Gastrocnemius medialis (tissue), 4 donors: ENCODE data around the gene CERK.

Experiments
- POLR2A ChIP-seq, 2 donors: fragments of 450-650 bp; IDR thresholded peaks; one replicate each; pipeline ENCODE4 v1.6.1; 2017; ENCODE audit warnings: antibody characterized with exemption in 2 of 2, mild to moderate bottlenecking in 2 of 2, moderate library complexity in 2 of 2
- TF ChIP-seq, protein P1 (sequence below), 5 experiments: fragments of 450-650 bp in 3 of 5; fragments of 200-600 bp in 2 of 5; sonication (generic) in 2 of 5; IDR thresholded peaks in 4 of 5; conservative IDR thresholded peaks in 1 of 5; 1 replicate in 4 of 5; 2 replicates in 1 of 5; pipeline ENCODE4 v1.5.1; 2016 to 2019; ENCODE audit warnings: antibody characterized with exemption in 5 of 5, mild to moderate bottlenecking in 3 of 5, moderate library complexity in 3 of 5

DNA sequence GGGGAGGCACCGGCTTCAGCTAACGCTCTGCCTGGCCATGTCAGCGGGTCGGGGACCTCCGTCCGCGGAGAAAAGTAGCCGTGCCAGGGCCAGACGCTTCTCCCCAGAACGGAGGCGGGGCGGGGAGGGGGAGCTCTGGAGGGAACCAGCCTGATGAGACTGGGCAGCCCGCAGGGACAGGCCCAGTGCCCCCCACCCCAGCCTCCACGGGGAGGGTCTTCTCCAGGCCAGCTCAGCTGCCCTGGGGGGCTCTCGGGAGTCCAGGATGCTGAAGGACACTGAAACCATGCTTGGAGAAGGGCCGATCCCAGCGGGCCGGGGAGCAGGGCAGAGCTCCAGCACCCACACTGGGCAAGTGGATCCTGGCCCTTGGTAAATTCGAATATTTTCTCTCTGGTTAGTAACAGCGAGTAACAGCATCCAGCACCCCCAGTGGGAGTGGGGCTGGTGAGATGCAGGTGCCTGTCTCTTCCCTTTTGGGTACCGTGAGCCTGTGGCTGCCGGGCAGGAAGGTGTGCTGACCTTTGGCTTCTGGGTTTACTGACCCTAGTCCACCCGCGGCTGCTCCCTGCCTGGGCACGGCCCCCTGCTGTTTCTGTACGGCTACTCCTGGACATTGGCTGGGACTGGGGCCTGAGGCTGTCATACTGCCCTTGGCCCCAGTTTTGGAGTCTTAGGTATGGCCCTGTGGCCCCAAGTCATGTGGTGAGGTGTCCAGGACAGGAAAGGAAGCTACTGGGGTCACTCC, 82.0 kb downstream of the CERK start:
- TF ChIP-seq, protein P1, sequence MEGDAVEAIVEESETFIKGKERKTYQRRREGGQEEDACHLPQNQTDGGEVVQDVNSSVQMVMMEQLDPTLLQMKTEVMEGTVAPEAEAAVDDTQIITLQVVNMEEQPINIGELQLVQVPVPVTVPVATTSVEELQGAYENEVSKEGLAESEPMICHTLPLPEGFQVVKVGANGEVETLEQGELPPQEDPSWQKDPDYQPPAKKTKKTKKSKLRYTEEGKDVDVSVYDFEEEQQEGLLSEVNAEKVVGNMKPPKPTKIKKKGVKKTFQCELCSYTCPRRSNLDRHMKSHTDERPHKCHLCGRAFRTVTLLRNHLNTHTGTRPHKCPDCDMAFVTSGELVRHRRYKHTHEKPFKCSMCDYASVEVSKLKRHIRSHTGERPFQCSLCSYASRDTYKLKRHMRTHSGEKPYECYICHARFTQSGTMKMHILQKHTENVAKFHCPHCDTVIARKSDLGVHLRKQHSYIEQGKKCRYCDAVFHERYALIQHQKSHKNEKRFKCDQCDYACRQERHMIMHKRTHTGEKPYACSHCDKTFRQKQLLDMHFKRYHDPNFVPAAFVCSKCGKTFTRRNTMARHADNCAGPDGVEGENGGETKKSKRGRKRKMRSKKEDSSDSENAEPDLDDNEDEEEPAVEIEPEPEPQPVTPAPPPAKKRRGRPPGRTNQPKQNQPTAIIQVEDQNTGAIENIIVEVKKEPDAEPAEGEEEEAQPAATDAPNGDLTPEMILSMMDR (IDR thresholded peaks at IDR 0.05 in 4 of 5, conservative IDR thresholded peaks at IDR 0.05 in 1 of 5): no peak
- TF ChIP-seq POLR2A (IDR thresholded peaks at IDR 0.05): no peak
